Retinal pigment epithelial cell (primary cell): Measurements from ENCODE around the gene ZBTB25.

Experiments
- DNase-seq: peaks from one replicate; pipeline ENCODE4 v3.0.0-alpha.2; 2010; ENCODE audit warnings: low read depth
- H3K4me3 ChIP-seq: 2 replicates; pipeline ENCODE4 v1.5.1; 2011; ENCODE audit warnings: mild to moderate bottlenecking, low read length, control low read depth, moderate library complexity
- CTCF ChIP-seq: conservative IDR thresholded peaks from 2 replicates; pipeline ENCODE4 v1.5.1; 2011; ENCODE audit warnings: low read depth, low read length, control low read depth, inconsistent platforms

ZBTB25 gene

GRCh38 chr14:64410084-64410774, 93.4 kb downstream of the ZBTB25 start:
- no peak for TF ChIP-seq CTCF
- H3K4me3 ChIP-seq = no peak overlapping the region
- no peak for DNase-seq

GRCh38 chr14:64409126-64409920, 94.3 kb downstream of the ZBTB25 start:
- DNase-seq = no peak
- no peak for TF ChIP-seq CTCF
- H3K4me3 ChIP-seq = no peak overlapping the region

DNA sequence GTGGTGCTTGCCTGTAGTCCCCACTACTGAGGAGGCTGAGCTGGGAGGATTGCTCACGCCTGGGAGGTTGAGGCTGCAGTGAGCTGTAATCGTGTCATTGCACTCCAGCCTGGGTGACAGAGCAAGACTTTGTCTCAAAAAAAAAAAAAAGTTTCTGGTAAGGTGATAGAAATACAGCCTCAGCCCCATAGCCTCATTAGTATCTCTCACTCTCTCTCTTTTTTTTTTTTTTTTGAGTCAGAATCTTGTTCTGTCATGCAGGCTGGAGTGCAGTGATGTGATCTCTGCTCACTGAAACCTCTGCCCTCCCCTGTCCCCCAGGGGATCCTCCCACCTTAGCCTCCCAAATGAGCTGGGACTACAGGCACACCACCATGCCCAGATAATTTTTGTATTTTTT, 96.3 kb downstream of the ZBTB25 start:
- H3K4me3 ChIP-seq = no peak overlapping the region
- no peak for TF ChIP-seq CTCF
- DNase-seq = no peak

- no peak for DNase-seq
- TF ChIP-seq CTCF = no peak
- no peak overlapping the region for H3K4me3 ChIP-seq
These were observed 98.3 kb downstream of the ZBTB25 start for GRCh38 chr14:64405295-64405694.

DNA sequence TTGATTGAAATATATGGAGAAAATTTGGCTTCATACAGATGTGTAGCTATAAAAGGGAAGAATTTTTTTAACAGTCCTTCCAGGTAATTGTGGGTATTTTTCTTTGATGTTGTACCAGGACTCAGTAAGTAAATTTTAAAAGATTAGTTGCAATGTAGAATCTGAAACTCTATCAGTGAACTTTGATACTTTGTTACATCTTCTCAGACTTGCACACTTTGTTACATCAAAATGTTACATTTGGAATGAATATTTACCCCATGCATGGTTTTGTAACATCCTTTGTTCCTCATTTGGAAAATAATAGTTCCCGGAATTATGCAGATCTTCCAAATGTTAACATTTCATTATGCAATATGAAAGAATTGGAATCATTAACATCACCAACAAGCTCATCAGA, 101.7 kb downstream of the ZBTB25 start:
- H3K4me3 ChIP-seq = no peak overlapping the region
- no peak for DNase-seq
- no peak for TF ChIP-seq CTCF

- no peak for DNase-seq
- H3K4me3 ChIP-seq = no peak overlapping the region
- TF ChIP-seq CTCF = no peak
These were observed 102.7 kb downstream of the ZBTB25 start for GRCh38 chr14:64400829-64401459.
